Gastroesophageal sphincter (tissue), 4 donors: Measurements from ENCODE around the gene CORO2B. TPM values are rescaled to one million over a fixed set of nuclear protein-coding genes. Genes with fewer than 3 reads are reported as not detected.

Experiments used
- ATAC-seq: fragments of 150-250 bp; one replicate; pipeline ENCODE4 v1.9.1; 2016; ENCODE audit warnings: mild to moderate bottlenecking, moderate library complexity
- H3K27ac ChIP-seq, 4 donors: fragments of 200-600 bp; sonication (generic) in 3 of 4; 1 replicate in 3 of 4; 2 replicates in 1 of 4; pipeline ENCODE4 v1.5.1; 2016 to 2019
- H3K27me3 ChIP-seq: fragments of 200-600 bp; sonication (generic); one replicate; pipeline ENCODE4 v1.5.1; 2019
- H3K36me3 ChIP-seq, 2 donors: fragments of 200-600 bp; sonication (generic); one replicate each; pipeline ENCODE4 v1.5.1; 2019; ENCODE audit warnings: control low read depth in 1 of 2
- H3K4me1 ChIP-seq, 3 donors: fragments of 200-600 bp; sonication (generic); 1 replicate in 2 of 3; 2 replicates in 1 of 3; pipeline ENCODE4 v1.5.1; 2016 to 2019; ENCODE audit warnings: control low read depth in 2 of 3
- H3K4me3 ChIP-seq, 2 donors: fragments of 200-600 bp; sonication (generic); one replicate each; pipeline ENCODE4 v1.5.1; 2019; ENCODE audit warnings: mild to moderate bottlenecking in 1 of 2, moderate library complexity in 1 of 2
- H3K9me3 ChIP-seq, 3 donors: fragments of 200-600 bp; sonication (generic); one replicate each; pipeline ENCODE4 v1.5.1; 2017 to 2019; ENCODE audit warnings: control low read depth in 2 of 3
- EP300 ChIP-seq: sonication (generic); formaldehyde crosslinking; IDR thresholded peaks from one replicate; pipeline ENCODE4 v1.6.1; 2017; ENCODE audit warnings: antibody characterized with exemption, mild to moderate bottlenecking
- POLR2A ChIP-seq, 2 donors: fragments of 450-650 bp; IDR thresholded peaks; one replicate each; pipeline ENCODE4 v1.6.1; 2017; ENCODE audit warnings: antibody characterized with exemption in 2 of 2, mild to moderate bottlenecking in 2 of 2, moderate library complexity in 1 of 2
- POLR2AphosphoS5 ChIP-seq: sonication (generic); formaldehyde crosslinking; IDR thresholded peaks from one replicate; pipeline ENCODE4 v1.6.1; 2017; ENCODE audit warnings: antibody characterized with exemption
- WGBS, 2 donors: methylation state at CpG; one replicate each; pipeline ENCODE4 v1.1.5; 2018; ENCODE audit warnings: low coverage in 1 of 2; 5-methylcytosine and 5-hydroxymethylcytosine counted together
- total RNA-seq, 4 donors: library from RNA; depleted of rRNA; stranded (reverse); fragments of >200 nt; gene quantifications; one replicate each; pipeline ENCODE4 v1.1.0, GENCODE V29; 2016
- TF ChIP-seq, protein P1 (sequence below), 4 experiments: fragments of 200-600 bp in 2 of 4; fragments of 450-650 bp in 2 of 4; sonication (generic) in 1 of 4; IDR thresholded peaks; one replicate each; pipeline ENCODE4 v1.5.1; 2017 to 2019; ENCODE audit warnings: antibody characterized with exemption in 4 of 4, mild to moderate bottlenecking in 2 of 4, moderate library complexity in 2 of 4

CORO2B gene
- total RNA-seq, 4 donors from 2014 or later: 3.2 to 9.1 (median 6.6) TPM

DNA sequence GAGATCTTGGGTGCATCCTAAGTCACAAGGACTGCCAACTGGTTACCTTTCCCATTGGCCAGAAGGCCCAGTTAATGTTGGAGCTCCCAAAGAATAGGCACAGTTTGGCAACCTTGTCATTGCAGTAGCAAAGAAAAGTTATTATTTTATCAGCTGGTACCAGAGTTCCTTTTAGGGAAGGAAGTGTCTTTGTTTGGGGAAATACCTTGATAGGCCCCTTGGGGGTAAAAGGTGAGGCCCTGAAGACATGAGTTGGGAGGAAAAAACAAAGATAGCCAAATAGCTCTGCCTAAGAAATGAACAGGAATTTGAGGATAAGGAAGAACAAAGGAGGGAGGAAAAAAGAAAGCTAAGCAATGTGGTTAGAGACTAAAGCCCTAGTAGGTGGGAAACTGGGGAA is 156.1 kb downstream of the CORO2B start:
- ATAC-seq: no peak
- H3K4me1 ChIP-seq: peaks cover 0 to 15% (median 14%) of the 10 kb centered on the region in 3 donors

DNA sequence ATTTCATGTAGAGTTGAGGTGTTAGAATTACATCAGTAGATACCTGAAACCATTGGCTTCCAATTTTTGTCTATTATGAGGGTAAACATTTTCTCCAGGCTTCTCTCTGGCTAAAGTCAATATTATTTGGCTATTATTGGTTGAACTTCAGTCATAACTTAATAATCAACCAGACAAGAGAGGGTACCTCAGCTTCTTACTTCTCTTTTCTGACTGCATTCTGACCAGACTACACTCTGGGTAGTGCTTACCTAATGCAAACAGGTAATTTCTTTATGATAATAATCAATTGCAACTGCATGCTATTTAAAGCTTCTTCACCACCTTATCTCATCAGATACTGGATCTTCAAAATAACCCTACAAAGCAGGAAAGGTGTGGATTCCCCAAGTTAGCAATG is 156.8 kb downstream of the CORO2B start:
- Histone ChIP-seq H3K27ac (no peak overlapping the region), H3K4me1 (peaks cover 0 to 8% (median 7%) of the 10 kb centered on the region in 3 donors), H3K4me3 (no peak overlapping the region), H3K36me3 (no peaks in the 10 kb centered on the region), H3K27me3 (no peaks in the 10 kb centered on the region), H3K9me3 (no peaks in the 10 kb centered on the region)
- no peak for TF ChIP-seq POLR2A (IDR thresholded peaks at IDR 0.05)
- no peak for ATAC-seq

More for the DNA sequence above, 156.1 kb downstream of the CORO2B start:
- H3K36me3 ChIP-seq: no peaks in the 10 kb centered on the region
- H3K27me3 ChIP-seq: no peaks in the 10 kb centered on the region
- TF ChIP-seq POLR2AphosphoS5 (no peak), EP300 (no peak), POLR2A (IDR thresholded peaks at IDR 0.05) (no peak)
- TF ChIP-seq, protein P1, sequence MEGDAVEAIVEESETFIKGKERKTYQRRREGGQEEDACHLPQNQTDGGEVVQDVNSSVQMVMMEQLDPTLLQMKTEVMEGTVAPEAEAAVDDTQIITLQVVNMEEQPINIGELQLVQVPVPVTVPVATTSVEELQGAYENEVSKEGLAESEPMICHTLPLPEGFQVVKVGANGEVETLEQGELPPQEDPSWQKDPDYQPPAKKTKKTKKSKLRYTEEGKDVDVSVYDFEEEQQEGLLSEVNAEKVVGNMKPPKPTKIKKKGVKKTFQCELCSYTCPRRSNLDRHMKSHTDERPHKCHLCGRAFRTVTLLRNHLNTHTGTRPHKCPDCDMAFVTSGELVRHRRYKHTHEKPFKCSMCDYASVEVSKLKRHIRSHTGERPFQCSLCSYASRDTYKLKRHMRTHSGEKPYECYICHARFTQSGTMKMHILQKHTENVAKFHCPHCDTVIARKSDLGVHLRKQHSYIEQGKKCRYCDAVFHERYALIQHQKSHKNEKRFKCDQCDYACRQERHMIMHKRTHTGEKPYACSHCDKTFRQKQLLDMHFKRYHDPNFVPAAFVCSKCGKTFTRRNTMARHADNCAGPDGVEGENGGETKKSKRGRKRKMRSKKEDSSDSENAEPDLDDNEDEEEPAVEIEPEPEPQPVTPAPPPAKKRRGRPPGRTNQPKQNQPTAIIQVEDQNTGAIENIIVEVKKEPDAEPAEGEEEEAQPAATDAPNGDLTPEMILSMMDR (IDR thresholded peaks at IDR 0.05): no peak
- H3K9me3 ChIP-seq: no peaks in the 10 kb centered on the region
- H3K4me3 ChIP-seq: no peak overlapping the region
- H3K27ac ChIP-seq: no peak overlapping the region

DNA sequence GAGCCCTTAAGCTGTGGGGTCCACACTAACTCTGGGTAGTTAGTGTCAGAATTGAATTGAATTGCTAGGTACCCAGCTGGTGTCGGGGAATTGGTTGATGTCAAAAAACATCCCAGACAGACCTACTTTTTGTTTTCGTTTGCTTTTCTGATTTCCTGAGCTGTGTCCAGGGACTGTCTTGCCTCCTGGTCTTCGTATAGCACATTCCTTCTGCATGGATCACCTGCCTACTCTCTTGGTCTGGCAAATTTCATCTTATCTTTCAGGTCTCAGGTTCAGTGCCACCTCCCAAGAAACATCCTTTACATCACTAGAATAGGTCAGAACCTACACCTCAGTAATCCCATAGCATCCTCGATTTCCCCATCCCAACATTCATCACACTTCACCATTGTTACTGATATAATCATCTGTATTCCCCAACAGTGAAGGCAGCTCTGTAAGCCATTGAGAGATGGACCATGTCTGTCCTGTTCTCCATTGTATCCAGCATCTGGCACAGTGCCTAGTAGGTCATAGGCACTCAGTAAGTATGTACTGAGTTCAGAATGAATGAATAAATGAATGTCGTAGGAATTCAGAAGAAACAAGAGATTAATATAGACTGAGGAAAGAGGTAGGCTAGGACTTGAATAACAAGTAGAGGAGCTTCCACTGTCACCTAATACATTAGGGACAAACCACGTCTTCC is 160.7 kb downstream of the CORO2B start:
- Histone ChIP-seq H3K36me3 (no peaks in the 10 kb centered on the region), H3K9me3 (no peaks in the 10 kb centered on the region), H3K4me1 (no peaks in the 10 kb centered on the region), H3K4me3 (no peak overlapping the region), H3K27ac (no peak overlapping the region), H3K27me3 (no peaks in the 10 kb centered on the region)
- ATAC-seq: no peak
- 35 to 57% methylated on average over 3 to 6 of the region's 6 CpGs for WGBS, 2 donors
- TF ChIP-seq POLR2AphosphoS5 (no peak), EP300 (no peak), POLR2A (IDR thresholded peaks at IDR 0.05) (no peak)
- TF ChIP-seq, protein P1 (IDR thresholded peaks at IDR 0.05): no peak

DNA sequence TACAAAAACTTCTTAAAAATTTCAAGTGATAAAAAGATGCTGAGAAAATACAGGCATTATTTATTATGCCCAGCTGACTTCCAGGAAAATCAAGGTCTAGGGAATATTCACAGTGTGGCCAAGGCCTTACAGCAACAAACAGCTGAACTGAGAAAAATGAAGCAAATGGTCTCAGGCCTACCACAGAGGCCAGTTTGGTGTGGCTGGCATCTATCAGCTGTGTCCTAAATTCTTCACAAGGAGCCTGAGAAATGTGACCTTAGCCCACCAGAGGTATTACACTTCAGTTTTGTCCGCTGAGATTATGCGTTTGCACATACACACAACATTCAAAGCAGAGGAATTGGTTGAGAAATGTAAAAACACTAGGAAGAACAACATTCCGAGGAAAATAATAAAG is 164.5 kb downstream of the CORO2B start:
- H3K9me3 ChIP-seq: no peaks in the 10 kb centered on the region
- TF ChIP-seq, protein P1 (IDR thresholded peaks at IDR 0.05): no peak
- TF ChIP-seq EP300 (no peak), POLR2A (IDR thresholded peaks at IDR 0.05) (no peak), POLR2AphosphoS5 (no peak)
- 93 to 97% methylated on average over 2 to 3 of the region's 3 CpGs for WGBS, 2 donors
- H3K27me3 ChIP-seq: no peaks in the 10 kb centered on the region
- no peak overlapping the region for H3K27ac ChIP-seq
- H3K4me1 ChIP-seq: no peaks in the 10 kb centered on the region
- no peaks in the 10 kb centered on the region for H3K36me3 ChIP-seq
- no peak for ATAC-seq
- H3K4me3 ChIP-seq: no peak overlapping the region

DNA sequence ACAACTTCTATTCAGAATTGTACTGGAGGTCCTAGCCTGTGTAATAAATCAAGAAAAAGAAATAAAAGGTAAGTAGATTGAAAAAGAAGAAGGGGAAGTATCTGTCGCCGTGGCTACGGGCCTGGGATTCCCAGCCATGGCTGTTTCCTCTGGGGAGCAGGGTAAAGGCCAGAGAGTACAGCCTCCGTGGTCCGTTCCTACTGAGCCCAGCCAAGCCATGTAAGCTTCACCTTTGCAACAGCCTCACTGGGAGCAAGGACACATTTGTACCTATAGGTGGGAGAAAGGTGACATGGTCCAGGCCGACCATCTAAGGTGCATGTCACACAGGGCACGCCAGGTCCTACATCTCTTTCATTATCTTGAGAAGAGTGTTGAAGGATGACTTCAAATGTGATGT is 170.6 kb downstream of the CORO2B start:
- H3K27ac ChIP-seq: no peak overlapping the region
- 61 to 85% methylated on average over 3 to 7 of the region's 7 CpGs for WGBS, 2 donors
- TF ChIP-seq, protein P1 (IDR thresholded peaks at IDR 0.05): no peak
- no peak for TF ChIP-seq POLR2A (IDR thresholded peaks at IDR 0.05)
- no peak for TF ChIP-seq POLR2AphosphoS5
- no peak for TF ChIP-seq EP300
- no peaks in the 10 kb centered on the region for H3K4me1 ChIP-seq
- no peak for ATAC-seq
- H3K4me3 ChIP-seq: no peak overlapping the region
- no peaks in the 10 kb centered on the region for H3K27me3 ChIP-seq
- peaks cover 0 to 6% (median 0%) of the 10 kb centered on the region in 3 donors for H3K9me3 ChIP-seq
- no peaks in the 10 kb centered on the region for H3K36me3 ChIP-seq
